SU-DHL-6 (cell line): ENCODE measurements around the gene SORCS2.

Experiments
- H2AFZ ChIP-seq: fragments of 200-600 bp; sonication (generic); 2 replicates; pipeline ENCODE4 v1.6.1; 2014; ENCODE audit warnings: low read depth, mild to moderate bottlenecking, moderate library complexity, mixed read lengths, antibody characterized with exemption, low read length; ENCODE audit not compliant: severe bottlenecking
- H3F3A ChIP-seq: fragments of 200-600 bp; shearing (Covaris generic); 2 replicates; pipeline ENCODE4 v1.6.0; 2016; ENCODE audit warnings: antibody characterized with exemption, mild to moderate bottlenecking; ENCODE audit not compliant: insufficient read depth
- H3K27ac ChIP-seq: fragments of 200-600 bp; sonication (generic); 2 replicates; pipeline ENCODE4 v1.5.1; 2016; ENCODE audit warnings: low read depth, mild to moderate bottlenecking, low read length, moderate library complexity, mixed read lengths
- H3K27me3 ChIP-seq: fragments of 200-600 bp; sonication (generic), shearing (Covaris generic); 2 replicates; pipeline ENCODE4 v1.6.0; 2014; ENCODE audit warnings: mild to moderate bottlenecking, low read length
- H3K36me3 ChIP-seq: fragments of 200-600 bp; sonication (generic); 2 replicates; pipeline ENCODE4 v1.6.1; 2014; ENCODE audit warnings: mild to moderate bottlenecking, low read length, mixed read lengths
- H3K4me2 ChIP-seq: fragments of 300-600, 200-600 bp; shearing (Covaris generic), sonication (generic); 2 replicates; pipeline ENCODE4 v1.6.0; 2014; ENCODE audit warnings: low read length, low read depth, mild to moderate bottlenecking; ENCODE audit not compliant: poor library complexity, severe bottlenecking
- H3K4me3 ChIP-seq: fragments of 200-600 bp; sonication (generic); 2 replicates; pipeline ENCODE4 v1.5.1; 2014; ENCODE audit warnings: antibody characterized with exemption, low read length, mild to moderate bottlenecking, mixed read lengths; ENCODE audit not compliant: insufficient read depth, poor library complexity, severe bottlenecking
- H3K79me2 ChIP-seq: fragments of 200-600 bp; sonication (generic); 2 replicates; pipeline ENCODE4 v1.6.1; 2014; ENCODE audit warnings: mild to moderate bottlenecking, low read length, moderate library complexity; ENCODE audit not compliant: insufficient read depth
- H3K9ac ChIP-seq: fragments of 200-600 bp; sonication (generic); 2 replicates; pipeline ENCODE4 v1.7.0; 2014; ENCODE audit warnings: mild to moderate bottlenecking, low read length
- H3K9me2 ChIP-seq: fragments of 200-600 bp; sonication (generic); replicated peaks from 2 replicates; pipeline ENCODE4 v1.6.1; 2014; ENCODE audit warnings: low read length; ENCODE audit not compliant: insufficient read depth
- H3K9me3 ChIP-seq: fragments of 200-600 bp; sonication (generic); 2 replicates; pipeline ENCODE4 v1.6.1; 2014; ENCODE audit warnings: low read length, mixed read lengths; ENCODE audit not compliant: insufficient read depth
- H4K20me1 ChIP-seq: fragments of 200-600 bp; sonication (generic); 2 replicates; pipeline ENCODE4 v1.6.1; 2014; ENCODE audit warnings: low read depth, mild to moderate bottlenecking, antibody characterized with exemption, low read length, moderate library complexity, mixed read lengths
- CTCF ChIP-seq: fragments of 200-600 bp; sonication (generic); IDR thresholded peaks from one replicate; pipeline ENCODE4 v1.5.1; 2017; ENCODE audit warnings: antibody characterized with exemption, mild to moderate bottlenecking, low read length, moderate library complexity; ENCODE audit not compliant: insufficient read depth, poor library complexity, severe bottlenecking
- EZH2phosphoT487 ChIP-seq: fragments of 200-600 bp; sonication (generic), shearing (Covaris generic); conservative IDR thresholded peaks from 2 replicates; pipeline ENCODE4 v1.6.1; 2018; ENCODE audit warnings: mild to moderate bottlenecking, antibody characterized with exemption, low read length, moderate library complexity, mixed read lengths

Gene SORCS2

GRCh38 chr4:7725951-7726350 lies 533.6 kb downstream of the SORCS2 start:
- H3K4me3 ChIP-seq, result no peak overlapping the region
- TF ChIP-seq EZH2phosphoT487 (no peak), CTCF (no peak)
- no peaks in the 10 kb centered on the region for H3K79me2 ChIP-seq
- no peaks in the 10 kb centered on the region for H3K27me3 ChIP-seq
- no peaks in the 10 kb centered on the region for H3K36me3 ChIP-seq
- no peak overlapping the region for H3K9ac ChIP-seq
- no peak overlapping the region for H3K4me2 ChIP-seq
- H4K20me1 ChIP-seq, result no peaks in the 10 kb centered on the region
- no peaks in the 10 kb centered on the region for H3K9me3 ChIP-seq
- H2AFZ ChIP-seq, result no peak overlapping the region
- no peak overlapping the region for H3K27ac ChIP-seq
- H3F3A ChIP-seq, result no peaks in the 10 kb centered on the region
- H3K9me2 ChIP-seq, result no peaks in the 10 kb centered on the region

GRCh38 chr4:7726665-7727413 lies 534.5 kb downstream of the SORCS2 start:
- Histone ChIP-seq H3K9ac (no peak overlapping the region), H3K4me3 (no peak overlapping the region), H3F3A (no peaks in the 10 kb centered on the region), H2AFZ (no peak overlapping the region), H3K9me3 (no peaks in the 10 kb centered on the region), H3K27ac (no peak overlapping the region), H3K36me3 (no peaks in the 10 kb centered on the region), H3K4me2 (no peak overlapping the region), H3K27me3 (no peaks in the 10 kb centered on the region), H3K9me2 (no peaks in the 10 kb centered on the region), H3K79me2 (no peaks in the 10 kb centered on the region), H4K20me1 (no peaks in the 10 kb centered on the region)
- TF ChIP-seq CTCF (no peak), EZH2phosphoT487 (no peak)

GRCh38 chr4:7727749-7728148 lies 535.4 kb downstream of the SORCS2 start:
- H3K27me3 ChIP-seq, result no peaks in the 10 kb centered on the region
- no peak overlapping the region for H3K4me2 ChIP-seq
- no peaks in the 10 kb centered on the region for H3K79me2 ChIP-seq
- H3K27ac ChIP-seq, result no peak overlapping the region
- H3K9ac ChIP-seq, result no peak overlapping the region
- no peaks in the 10 kb centered on the region for H3F3A ChIP-seq
- H3K9me2 ChIP-seq, result no peaks in the 10 kb centered on the region
- no peaks in the 10 kb centered on the region for H3K9me3 ChIP-seq
- H2AFZ ChIP-seq, result no peak overlapping the region
- no peak overlapping the region for H3K4me3 ChIP-seq
- no peaks in the 10 kb centered on the region for H3K36me3 ChIP-seq
- no peak for TF ChIP-seq EZH2phosphoT487
- no peak for TF ChIP-seq CTCF
- H4K20me1 ChIP-seq, result no peaks in the 10 kb centered on the region
